Islet of Langerhans (tissue), 1 donor: ENCODE measurements around the gene B4GALT2.

Source experiments
- FAIRE-seq: peaks from one replicate; lab custom pipeline; 2011; peaks lifted over from hg19 to GRCh38; lab: Jason Lieb, UNC

Gene B4GALT2

DNA sequence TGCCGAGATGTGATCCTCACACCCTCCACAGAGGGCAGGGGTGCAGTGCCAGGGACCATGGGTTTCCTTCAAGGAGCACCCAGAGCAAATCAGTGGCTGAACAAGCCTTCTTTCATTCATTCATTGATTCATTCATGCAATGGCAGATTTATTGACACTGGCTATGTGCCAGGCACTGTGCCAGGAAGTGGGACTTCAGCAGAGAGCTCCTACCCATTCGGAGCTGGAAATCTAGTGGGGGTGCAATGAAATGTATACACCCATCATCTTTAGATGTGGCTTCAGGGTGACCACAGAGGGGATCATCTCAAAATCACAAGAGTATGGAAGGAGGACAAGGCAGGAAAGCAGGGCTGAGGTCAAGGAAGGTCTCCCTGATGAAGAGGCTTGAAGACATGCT lies 33.4 kb downstream of the B4GALT2 start:
- no peak for FAIRE-seq

DNA sequence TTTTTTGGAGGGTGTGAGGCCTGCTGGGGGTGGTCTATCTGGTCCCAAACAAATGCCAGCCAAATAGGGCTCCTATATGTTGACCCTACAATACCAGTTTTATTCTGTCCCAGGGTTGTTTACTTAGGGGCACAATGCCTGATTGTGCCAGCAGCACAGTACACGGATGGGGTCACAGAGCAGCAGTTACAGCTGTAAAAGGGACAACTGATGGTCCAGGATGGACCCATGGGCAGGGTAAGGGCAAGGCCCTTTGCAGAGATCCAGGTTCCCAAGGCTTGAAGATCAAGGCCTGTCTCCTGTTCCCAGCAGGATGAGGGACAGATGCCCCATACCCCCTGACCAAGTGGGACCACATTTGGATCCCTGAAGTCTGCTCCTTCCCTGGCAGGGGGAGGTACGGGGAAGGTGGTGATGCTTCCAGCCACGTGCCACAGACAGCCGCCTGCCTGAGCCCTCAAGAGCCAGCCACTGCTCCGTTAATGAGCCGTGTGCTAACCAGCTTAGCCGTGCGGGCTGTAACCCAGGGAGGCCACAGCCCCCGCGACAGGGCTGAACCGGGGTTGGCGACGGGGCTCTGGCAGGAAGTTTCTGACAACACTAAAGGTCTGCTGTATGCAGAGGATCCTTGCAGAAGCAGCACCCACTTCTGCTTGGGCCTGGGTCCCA lies 34.1 kb downstream of the B4GALT2 start:
- FAIRE-seq, result peak; percentile 17

GRCh38 chr1:44013949-44014348 lies 34.9 kb downstream of the B4GALT2 start:
- no peak for FAIRE-seq

- FAIRE-seq, result no peak
Observed at GRCh38 chr1:44014365-44015104, 35.5 kb downstream of the B4GALT2 start.

- no peak for FAIRE-seq
Observed at GRCh38 chr1:44015206-44015605, 36.2 kb downstream of the B4GALT2 start.

GRCh38 chr1:44016041-44016889 lies 37.3 kb downstream of the B4GALT2 start:
- FAIRE-seq, result no peak

DNA sequence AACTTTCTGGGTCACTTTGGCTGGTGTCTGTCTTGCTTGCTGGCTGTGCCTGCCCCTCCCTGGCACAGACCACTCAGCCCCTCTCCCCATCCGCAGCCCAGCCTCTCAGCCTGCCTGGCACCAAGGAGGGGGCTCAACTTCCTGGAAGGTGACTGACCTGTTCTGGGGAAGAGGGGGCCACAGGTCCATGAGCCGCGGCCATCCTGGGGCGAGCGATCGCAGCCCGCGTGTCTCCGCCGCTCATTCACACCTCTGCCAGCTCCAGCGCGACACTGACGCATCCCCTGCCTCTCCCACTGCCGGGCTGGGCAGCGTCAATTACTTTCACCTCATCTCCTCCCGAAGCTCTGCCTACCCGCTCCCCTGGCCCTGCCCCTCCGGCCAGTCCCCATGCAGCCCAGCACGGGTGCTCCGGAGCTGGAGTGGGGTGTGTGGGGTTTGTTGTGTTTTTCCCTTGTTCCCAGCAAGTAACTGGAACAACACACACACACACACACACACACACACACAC lies 37.9 kb downstream of the B4GALT2 start:
- no peak for FAIRE-seq

GRCh38 chr1:44019466-44019948 lies 40.5 kb downstream of the B4GALT2 start:
- FAIRE-seq, result no peak

DNA sequence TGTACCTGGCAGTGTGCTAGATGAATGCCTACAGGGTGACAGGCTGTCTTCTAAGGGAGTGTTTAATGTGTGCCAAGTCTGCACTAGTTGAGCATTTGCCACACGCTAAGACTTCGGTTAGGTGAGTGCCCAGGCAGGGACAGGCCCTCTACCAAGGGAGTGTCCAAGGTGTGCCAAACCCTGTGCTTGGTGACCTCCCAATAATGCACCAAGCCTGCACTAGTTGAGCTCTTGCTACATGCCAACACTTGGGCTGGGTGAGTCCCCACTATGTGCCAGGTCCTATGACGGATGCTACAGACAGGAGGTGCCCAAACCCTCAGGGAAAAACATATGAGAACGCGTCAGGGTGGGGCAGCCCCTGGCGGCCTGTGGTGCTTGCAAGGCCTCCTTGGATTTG lies 41.5 kb downstream of the B4GALT2 start:
- no peak for FAIRE-seq

GRCh38 chr1:44021156-44021555 lies 42.1 kb downstream of the B4GALT2 start:
- FAIRE-seq, result no peak

- FAIRE-seq, result no peak
Observed at GRCh38 chr1:44021581-44022321, 42.7 kb downstream of the B4GALT2 start.

DNA sequence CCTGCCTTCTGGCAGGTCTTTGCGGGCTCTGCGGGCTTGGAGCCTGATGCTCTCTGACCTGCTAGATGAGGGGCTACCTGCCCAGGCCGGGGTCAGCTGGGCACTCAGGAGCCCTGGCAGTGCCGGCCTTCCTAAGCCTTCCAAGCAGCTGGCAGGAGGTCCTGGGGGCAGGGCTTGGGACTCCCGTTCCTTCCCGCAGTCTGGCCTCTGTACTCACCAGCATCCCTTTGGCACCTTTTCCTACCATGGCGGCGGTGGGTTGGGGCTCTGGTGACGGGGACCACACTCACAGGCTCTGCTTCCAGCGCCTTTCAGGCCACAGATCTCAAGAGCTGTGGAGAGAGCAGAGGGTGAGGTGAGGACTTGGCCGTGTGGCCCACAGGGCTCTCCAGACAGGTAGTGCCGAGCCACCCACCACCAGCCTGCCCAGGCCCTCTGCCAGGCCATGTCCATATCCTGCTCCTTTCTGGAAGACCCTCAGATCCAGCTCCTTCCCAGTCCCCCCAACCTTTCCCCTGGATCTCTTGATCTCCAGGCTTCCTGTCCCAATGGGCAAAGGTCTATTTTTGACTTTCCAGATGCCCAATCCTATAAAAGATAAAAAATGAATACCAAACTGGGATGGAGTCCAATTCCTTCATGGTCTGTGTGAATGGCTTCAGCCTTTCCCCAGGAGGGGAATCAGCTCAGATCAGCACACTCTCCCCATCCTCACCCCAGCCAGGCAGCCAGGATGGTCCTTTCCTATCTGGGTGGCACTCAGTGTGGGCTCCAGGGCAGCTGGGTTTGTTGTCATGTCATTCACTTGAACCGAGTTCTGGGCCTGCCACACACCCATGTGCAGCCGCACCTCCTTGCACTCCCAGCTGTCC lies 45.3 kb downstream of the B4GALT2 start:
- FAIRE-seq, result no peak

DNA sequence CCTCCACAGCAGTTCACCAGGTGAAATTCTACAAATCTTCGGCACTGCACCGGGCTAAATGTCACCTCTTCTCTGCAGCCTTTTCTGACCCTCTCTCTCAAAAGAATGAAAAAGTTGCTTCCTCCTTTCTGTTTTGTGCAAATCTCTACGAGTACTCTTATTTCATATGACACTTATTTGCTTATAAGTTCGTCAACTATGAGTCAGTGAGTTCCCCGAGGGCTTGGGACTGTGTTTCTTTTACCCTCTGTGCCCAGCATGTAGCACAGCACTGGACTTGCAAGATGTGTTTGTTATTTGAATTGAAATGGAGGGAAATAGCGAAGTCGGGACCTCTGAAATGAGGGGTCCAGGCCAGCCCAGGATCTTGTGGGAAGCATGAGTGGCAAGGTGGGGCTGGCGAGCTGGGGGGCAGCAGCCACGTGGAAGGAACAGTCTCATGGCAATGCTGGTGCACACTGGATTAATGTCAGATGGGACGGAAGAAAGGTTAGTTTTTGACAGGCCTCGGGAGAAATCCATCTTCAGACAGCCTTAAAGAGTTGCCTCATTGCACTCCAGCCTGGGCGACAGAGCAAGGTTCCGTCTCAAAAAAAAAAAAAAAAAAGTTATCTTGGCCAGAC lies 46.0 kb downstream of the B4GALT2 start:
- no peak for FAIRE-seq

DNA sequence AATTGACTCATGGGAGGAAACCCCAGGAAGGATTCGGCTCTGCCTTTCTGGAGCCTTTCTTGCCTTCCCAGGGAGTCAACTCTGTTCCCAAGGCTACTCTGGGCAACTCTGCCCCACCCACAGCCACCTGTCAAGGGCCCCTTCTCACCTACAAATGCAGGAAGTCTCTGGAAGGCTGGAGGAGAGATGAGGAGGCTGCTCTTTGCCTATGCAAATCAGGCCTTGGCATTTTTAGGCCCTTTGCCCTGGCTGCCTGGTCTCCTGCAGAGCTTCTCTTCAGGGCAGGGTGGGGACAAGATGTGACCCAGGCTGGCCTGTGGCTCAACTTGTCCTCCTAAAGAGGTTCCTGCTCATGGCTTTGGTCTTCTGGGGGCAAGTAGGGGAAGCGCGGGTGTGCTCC lies 46.8 kb downstream of the B4GALT2 start:
- no peak for FAIRE-seq

DNA sequence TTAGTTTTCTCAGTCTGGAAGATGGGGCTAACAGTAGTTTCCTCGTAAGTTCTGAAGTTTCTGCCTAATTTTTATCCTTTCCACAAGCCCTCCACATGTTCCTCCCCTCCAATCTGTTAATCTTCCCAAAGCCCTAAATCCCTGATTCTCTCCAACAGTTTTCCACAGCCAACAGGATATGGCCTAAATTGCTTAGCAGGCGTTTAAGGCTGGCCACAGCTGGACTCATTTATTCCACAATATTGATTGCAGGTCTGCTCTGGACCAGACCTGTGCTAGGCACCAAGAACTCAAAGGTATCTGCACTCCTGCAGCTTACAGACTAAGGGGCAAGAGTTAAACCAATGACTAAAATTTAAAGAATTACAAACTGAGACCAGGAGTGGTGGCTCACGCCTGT lies 48.3 kb downstream of the B4GALT2 start:
- no peak for FAIRE-seq

- FAIRE-seq, result no peak
Observed at GRCh38 chr1:44029260-44029910, 50.4 kb downstream of the B4GALT2 start.

GRCh38 chr1:44029911-44030604 lies 51.0 kb downstream of the B4GALT2 start:
- FAIRE-seq, result no peak

DNA sequence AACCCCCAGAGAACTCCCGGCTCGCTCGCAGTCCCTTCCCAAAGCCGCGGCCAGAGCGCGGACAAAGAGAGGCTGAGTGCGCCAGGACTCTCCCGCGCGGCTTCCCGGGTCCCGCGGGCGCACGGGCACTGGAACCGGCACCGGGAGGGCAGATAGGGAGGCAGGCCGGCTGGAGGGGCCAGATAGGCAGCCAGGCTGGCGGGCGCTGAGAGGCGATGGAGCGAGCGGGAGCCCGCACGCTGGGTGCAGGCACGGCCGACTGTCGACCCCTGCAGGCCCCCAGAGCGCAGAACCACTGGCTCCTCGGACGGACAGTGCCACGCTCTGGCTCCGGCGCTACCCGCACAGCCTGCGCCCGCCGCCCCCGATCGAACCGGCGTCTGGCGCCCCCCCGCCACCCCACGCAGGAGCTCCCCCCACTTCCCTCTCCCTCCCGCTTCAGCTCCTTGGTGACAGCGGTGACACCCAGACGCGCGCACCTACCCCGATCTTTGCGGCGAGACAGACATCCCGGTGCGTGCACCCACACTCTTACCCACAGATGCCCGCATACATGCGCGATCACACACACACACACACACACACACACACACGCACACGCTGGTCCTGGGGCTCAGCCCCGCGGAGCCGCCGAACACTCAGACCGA lies 51.7 kb downstream of the B4GALT2 start:
- FAIRE-seq, result no peak
